Erythroblast (primary cell): Measurements from ENCODE around the gene STK40.

ENCODE experiments used
- DNase-seq, 2 experiments: peaks; one replicate each; lab custom pipeline; 2025; lab: John Stamatoyannopoulos, UW
- GATA1 ChIP-seq: IDR thresholded peaks from 2 replicates; pipeline ENCODE4 v1.6.1; 2011; ENCODE audit warnings: low read depth, mild to moderate bottlenecking, control low read depth, low read length, moderate library complexity
- POLR2A ChIP-seq: IDR thresholded peaks from 2 replicates; pipeline ENCODE4 v1.6.1; 2011; ENCODE audit warnings: mild to moderate bottlenecking, low read length

The STK40 gene

GRCh38 chr1:36406440-36406839 is 20.7 kb upstream of the STK40 start:
- TF ChIP-seq POLR2A, result no peak
- TF ChIP-seq GATA1, result no peak
- DNase-seq, result no peak

GRCh38 chr1:36402504-36402890 is 16.8 kb upstream of the STK40 start:
- TF ChIP-seq POLR2A, result no peak
- no peak for TF ChIP-seq GATA1

DNA sequence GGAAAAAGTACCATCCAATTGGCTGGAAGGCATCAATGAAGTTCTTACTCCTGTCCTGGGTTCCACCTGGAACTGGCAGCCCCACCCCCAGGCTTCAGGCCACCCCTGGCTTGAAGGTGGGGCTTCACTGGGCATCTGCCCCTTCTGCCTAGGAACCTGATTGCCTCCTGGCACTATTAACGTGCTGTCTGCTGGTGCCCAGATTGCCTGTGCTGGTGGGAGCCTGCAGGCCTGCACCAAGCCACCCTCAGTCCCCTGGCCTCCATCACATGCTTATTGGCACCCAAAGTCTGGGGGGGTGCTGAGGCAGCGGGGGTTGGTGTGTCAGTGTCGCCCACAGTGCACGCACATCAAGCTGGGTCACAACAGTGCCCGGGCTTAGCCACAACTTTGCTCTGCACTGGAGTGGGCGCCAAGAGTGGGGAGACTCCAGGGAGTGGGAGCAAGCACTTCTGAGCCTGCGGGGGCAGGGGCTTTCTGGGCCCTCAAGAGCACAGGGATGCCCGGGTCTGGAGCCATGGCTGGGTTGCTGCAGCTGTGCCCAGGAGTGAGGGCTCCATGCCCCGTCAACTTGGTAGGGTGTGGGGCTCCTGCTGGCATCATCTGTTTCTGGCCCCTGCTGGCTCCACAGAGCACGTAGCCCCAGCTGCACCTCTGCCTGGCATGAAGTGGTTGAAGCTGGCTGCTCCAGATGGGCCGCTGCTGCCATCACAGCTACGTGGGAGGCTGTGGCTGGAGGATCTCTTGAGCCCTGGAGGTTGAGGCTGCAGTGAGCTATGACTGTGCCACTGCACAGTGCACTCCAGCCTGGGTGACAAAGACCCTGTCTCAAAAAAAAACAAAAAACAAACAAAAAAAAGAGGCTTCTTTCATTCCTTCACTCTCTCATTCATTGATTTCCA is 16.1 kb upstream of the STK40 start:
- TF ChIP-seq GATA1, result no peak
- TF ChIP-seq POLR2A, result no peak

More at GRCh38 chr1:36402504-36402890, 16.8 kb upstream of the STK40 start:
- DNase-seq, result no peak

DNA sequence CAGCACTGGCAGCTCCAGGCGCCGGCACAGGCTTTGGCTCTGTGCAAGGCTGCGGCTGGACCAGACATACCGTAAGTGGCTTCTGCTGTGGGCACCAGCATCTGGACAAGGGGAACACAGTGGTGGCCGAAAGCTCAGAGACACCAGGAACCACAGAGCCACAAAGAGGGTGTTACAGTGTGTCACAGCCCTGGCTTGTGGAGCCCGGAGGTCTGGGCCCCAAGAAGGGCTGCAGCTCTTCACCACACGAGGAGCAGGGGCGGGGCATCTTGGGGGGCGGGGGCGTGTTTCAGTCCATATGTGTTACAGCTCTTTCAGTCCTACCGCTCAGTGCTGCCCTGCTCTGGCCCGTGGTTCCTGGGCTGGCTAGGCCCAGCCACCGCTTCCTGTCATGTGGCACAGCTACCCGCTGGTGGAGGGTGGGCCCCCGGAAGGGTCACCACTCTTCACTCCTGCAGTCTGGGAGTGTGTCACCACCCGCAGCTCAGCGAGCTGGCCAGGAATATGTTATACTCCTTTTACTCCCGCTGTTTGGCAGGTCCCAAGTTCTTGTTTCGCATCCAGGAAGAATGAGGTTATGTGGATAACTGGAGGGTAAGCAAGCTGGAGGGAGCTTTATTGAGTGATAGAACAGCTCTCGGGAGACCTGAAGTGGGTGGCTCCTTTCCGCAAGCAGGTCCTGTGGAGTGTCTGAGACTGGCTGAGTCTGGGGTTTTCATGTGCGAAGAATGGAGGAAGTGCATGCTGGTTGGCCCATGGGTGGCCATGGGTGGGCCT is 15.3 kb upstream of the STK40 start:
- peak; percentile 83 to 91 for DNase-seq
- TF ChIP-seq GATA1, result no peak
- peak; percentile 86 for TF ChIP-seq POLR2A

More for the DNA sequence above, 16.1 kb upstream of the STK40 start:
- DNase-seq, result no peak

DNA sequence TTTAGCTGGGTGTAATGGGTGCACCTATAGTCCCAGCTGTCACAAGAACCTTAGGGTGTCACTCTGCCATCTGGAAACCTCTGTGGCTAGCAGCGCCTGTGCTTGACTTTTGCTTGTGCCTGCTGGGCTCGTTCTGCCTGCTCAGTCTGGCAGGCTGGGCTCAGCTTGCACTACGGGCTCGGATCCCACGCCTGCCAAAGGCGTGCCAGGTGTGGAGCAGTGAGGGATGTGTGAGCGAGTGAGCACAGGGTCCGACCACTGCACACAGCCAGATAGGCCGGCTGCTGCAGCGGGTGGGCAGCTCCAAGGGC is 14.7 kb upstream of the STK40 start:
- DNase-seq, result no peak
- no peak for TF ChIP-seq GATA1

GRCh38 chr1:36398370-36398977 is 12.8 kb upstream of the STK40 start:
- no peak for TF ChIP-seq GATA1
- TF ChIP-seq POLR2A, result no peak
- DNase-seq, result no peak

DNA sequence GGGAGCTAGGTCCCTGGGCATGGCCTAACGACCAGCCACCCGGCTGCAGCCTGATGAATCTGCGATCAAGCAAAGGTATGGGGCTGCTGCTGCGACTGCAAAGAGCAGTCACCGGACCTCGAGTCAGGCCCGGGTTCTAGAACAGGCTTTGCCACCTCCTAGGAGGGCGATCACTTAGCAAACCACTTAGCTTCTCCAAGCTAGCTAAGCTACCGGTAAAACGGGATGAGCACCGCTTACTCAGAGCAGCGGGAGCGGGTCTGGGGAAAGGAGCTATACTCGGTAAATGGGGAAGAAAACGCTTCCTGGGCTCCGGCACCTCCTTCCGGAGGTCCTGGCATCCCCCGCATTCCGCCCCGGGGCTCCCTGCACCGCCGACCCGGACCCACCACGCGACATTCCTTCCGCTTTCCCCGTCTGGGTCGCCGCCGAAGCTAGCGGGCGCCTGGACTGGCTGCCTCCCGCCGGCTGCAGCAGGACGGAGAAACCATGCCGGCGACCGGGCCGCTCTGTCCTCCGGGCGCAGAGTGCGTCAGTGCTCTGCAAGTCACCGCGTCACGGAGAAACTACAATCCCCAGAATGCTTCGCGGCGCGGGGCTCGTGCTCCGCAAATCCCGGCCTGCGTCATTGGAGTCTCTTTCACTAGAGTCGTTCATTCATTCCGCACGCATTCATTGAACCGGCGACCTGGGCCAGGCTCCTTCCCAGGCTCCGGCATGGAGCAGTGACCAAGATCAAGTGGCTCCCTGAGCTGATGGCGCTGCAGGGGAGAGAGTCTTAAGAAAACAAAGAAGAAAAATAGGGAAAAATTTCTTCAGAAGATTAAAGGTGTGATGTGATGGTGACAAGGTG is 11.9 kb upstream of the STK40 start, which contains the start of gene LSM10:
LSM10 (minus strand) TSS at position 531 of the 853 bp plus-strand sequence. CDS start 3,779 bp downstream, outside the sequence.
- peak; percentile 93 to 96 for DNase-seq
- TF ChIP-seq POLR2A, result peak; percentile 93
- TF ChIP-seq GATA1, result no peak

- no peak for DNase-seq
- no peak for TF ChIP-seq POLR2A
- no peak for TF ChIP-seq GATA1
Measured at GRCh38 chr1:36397083-36397377, 11.3 kb upstream of the STK40 start.

- TF ChIP-seq POLR2A (no peak), GATA1 (no peak)
- no peak for DNase-seq
Measured at GRCh38 chr1:36396359-36396758, 10.6 kb upstream of the STK40 start.

DNA sequence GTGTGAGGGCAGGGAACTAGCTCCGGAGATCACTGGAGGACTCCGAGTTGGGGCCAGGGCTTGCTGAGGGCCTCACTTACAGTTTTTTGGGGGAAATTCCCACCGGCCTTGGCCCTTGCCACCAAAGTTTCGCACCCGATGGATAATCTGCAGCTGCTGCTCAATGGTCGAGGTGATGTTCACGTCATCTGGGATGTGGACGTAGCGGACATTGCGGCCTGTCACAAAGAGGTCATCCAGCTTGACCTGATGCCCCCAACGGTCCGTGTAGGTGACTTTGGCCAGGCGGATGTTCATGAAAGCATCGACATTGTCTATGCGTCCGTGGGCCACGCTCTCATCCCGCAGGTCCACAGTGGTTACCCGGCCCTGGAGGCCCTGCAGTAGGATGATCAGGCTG is 8.0 kb upstream of the STK40 start:
- no peak for TF ChIP-seq POLR2A
- TF ChIP-seq GATA1, result no peak
- no peak for DNase-seq

DNA sequence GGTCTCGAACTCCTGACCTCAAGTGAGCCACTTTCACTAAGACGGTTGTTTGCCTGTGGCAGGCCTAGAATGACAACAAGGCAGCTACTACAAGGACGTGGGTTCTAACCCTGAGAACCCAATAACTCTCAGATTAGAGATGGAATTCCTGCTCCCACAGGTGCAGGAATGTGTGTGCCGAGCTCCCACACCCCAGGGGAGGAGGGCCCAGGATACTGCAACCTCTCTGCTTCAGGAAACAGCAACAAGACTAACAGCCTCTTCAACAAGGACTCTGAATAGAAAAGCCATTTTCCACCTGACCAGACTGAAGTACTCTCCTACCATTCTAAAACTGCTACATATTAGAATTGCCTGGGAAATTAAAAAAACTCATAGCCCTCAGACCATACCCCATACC is 7.1 kb upstream of the STK40 start:
- no peak for DNase-seq
- TF ChIP-seq POLR2A (no peak), GATA1 (no peak)

GRCh38 chr1:36391271-36391670 is 5.5 kb upstream of the STK40 start:
- TF ChIP-seq GATA1, result no peak
- no peak for TF ChIP-seq POLR2A
- DNase-seq, result no peak

- no peak for TF ChIP-seq GATA1
- no peak for DNase-seq
Measured at GRCh38 chr1:36390411-36390810, 4.7 kb upstream of the STK40 start.
